Cardiac septum (tissue), 1 donor: ENCODE results near the gene CEP83. TPM values are rescaled to one million over a fixed set of nuclear protein-coding genes. Genes with fewer than 3 reads are reported as not detected.

ENCODE experiments used
- DNase-seq: peaks from one replicate; pipeline ENCODE4 v3.0.0-alpha.2; 2020; ENCODE audit warnings: low spot score
- intact Hi-C: fragments of 100-400 bp; cut with DNase I; formaldehyde crosslinking; loops from one replicate; pipeline ENCODE4 v1.14.0; 2022
- total RNA-seq: library from RNA; stranded (reverse); fragmentation: NEBNext Ultra II Directional; extraction: Animal tissue kit (Norgen Biotek cat#: 25700); gene quantifications from one replicate; pipeline ENCODE4 v1.2.1, GENCODE V29; 2021
- donor health status: DM: no; HTN: no; CAD: no.

Gene CEP83
- total RNA-seq, 1 donor from 2014 or later: 11.7 TPM

DNA sequence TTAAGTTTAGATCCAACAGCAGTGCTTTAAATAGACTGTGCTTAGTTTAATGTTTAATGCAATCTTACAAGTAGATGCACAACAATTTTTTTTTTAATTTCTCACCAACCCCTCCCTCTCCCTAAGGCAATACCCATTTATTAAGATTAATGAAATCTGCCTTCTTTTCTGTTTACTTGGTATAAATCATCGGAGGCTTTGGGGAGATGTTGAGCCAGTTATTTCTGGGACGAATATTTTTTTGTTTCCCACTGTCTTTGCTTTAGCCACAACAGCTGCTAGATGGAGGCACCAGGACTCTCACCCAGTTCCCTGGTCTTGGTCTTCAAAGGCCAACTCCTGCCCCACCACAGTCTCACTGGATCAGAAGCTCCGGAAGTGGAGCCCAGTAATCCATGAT is 197.9 kb downstream of the CEP83 start:
- intact Hi-C loops: no loop called here
- no peak for DNase-seq

DNA sequence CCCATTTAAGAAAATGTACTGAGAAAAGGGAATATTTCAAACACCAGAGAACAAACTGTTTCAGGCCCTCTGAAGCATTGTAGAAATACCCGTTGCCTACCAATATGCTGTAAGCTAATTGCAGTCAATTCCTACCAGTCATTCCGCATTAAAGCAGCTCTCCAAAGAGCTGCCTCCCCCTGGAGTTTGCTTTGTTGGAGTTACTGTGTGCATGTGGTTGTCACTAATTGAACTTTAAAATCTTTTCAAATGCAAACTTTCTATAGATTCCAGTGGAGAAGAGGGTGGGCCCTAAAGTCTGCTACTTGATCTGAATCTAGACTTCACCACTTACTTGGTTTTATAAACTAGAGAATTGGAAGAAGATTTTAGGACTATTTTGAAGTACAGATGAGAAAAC is 198.5 kb downstream of the CEP83 start:
- intact Hi-C loops: no loop called here
- no peak for DNase-seq

- DNase-seq: no peak
- intact Hi-C loops: no loop called here
These were observed 198.9 kb downstream of the CEP83 start for GRCh38 chr12:94260717-94261116.

- intact Hi-C loops: no loop called here
- DNase-seq: no peak
These were observed 199.7 kb downstream of the CEP83 start for GRCh38 chr12:94260017-94260416.

GRCh38 chr12:94258593-94258992 is 201.1 kb downstream of the CEP83 start:
- intact Hi-C loops: loop anchor here (5.0 kb wide), 1 partner anchor 111 kb away; the partner anchor contains the start of gene PLXNC1
- no peak for DNase-seq

Other genes starting within 250 kb of the CEP83 start
- 2.3 TPM for gene TMCC3, start 190.7 kb upstream of the CEP83 start, total RNA-seq